Measurements from ENCODE around the gene COIL. TPM values are rescaled to one million over a fixed set of nuclear protein-coding genes. Genes with fewer than 3 reads are reported as not detected.

Gene COIL
- total and polyA plus RNA-seq, 2 of the 13 experiments (the other 11 are each of a cell fraction or from before 2014, with no cell fraction given), result 8.1 to 29.4 TPM

DNA sequence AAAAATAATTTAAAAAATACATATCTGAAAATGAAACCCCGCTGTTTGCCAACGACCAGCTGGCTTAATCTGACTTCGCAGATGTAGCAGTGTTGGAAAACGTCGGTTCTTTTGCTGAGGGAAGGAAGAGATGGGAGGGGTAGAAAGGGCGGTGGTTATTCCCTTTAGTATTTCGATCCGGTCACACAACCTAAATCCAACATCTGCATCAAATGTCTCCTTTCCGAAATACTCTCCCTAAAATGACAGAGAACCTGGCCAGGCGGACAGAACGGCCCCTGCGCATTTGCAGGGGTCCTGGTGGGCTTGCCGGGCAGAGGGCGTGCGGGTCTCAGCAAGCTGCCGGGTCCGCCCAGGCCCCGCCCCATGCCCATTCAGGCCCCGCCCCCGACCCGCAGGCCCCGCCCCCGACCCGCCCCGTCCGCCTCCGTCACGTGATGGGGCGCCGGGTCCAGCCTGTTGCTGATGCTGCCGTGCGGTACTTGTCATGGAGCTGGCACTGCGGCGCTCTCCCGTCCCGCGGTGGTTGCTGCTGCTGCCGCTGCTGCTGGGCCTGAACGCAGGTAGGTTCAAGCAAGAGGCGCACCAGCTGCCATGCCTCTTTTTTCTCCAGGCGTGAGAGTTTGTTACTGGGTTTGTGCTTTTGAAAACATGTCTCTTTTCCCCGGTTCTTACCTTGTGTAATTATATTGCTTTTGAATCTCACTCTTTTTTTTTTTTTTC is 17.0 kb upstream of the COIL start, which contains the start of gene SCPEP1:
TSS of gene SCPEP1 (plus strand) at position 459 of the 723 bp plus-strand sequence. CDS start at position 488, 29 bp downstream.
- Histone ChIP-seq H4K20me1 (ENCODE audit: insufficient read depth, low read length) (no peaks in the 10 kb centered on the region), H3K9me3 (ENCODE audit: low read length) (no peaks in the 10 kb centered on the region), H3K27ac (ENCODE audit: extremely low read length, insufficient read depth, low read length) (no peak within 1 kb of the TSS), H2AFZ (ENCODE audit: low read length) (peak within 1 kb of the TSS; percentile 92), H3K27me3 (ENCODE audit: control insufficient read depth in 1 of 2, insufficient read depth in 2 of 2, low read length in 2 of 2) (peaks cover 2 to 21% of the 10 kb centered on the region in 2 experiments; a peak in 4 of 5 replicates), H3K36me3 (replicated peaks in 1 of 2; ENCODE audit: control insufficient read depth in 1 of 2, insufficient read depth in 2 of 2, low read length in 2 of 2) (no peaks in the 10 kb centered on the region), H3K9ac (ENCODE audit: insufficient read depth, low read depth, low read length) (peak within 1 kb of the TSS; percentile 60), H3K4me1 (ENCODE audit: insufficient read depth, low read length) (peaks cover 23% of the 10 kb centered on the region), H3K79me2 (ENCODE audit: insufficient read depth, low read length) (no peaks in the 10 kb centered on the region), H3K4me2 (ENCODE audit: low read depth, low read length) (peak within 1 kb of the TSS; percentile 97), H3K4me3 (replicated peaks in 1 of 3; ENCODE audit: insufficient read depth in 1 of 3, low read depth in 2 of 3, low read length in 3 of 3) (peak within 1 kb of the TSS; percentile 51 to 81 (median 78))
- ChIA-PET POLR2A (interaction anchor here (0.6 to 1.8 kb wide), 8 partner anchors 9 to 144 kb away, joined by 3 to 7 read pairs (median 3); partner anchors contain the start of genes C17orf67, COIL and DGKE), CTCF (ENCODE audit: low intra/inter-chr PET ratio, low total read pairs) (no interaction called here)
- peak; percentile 97 for ATAC-seq
- no TSS peak for BruUV-seq (replicated peaks)
- intact Hi-C loops (cut with micrococcal nuclease; ENCODE audit: unreplicated experiment) (loop anchor here (5.0 kb wide), 1 partner anchor 109 kb away; the partner anchor contains the start of gene AKAP1), in situ Hi-C loops (cut with HindIII; ENCODE audit: extremely low pct_ligation_motif_present, low pct_unique_long_range_greater_than_20kb) (no loop called here)
- peak; percentile 79 for DNase-seq (ENCODE audit: low spot score)
- FAIRE-seq, result no peak
- 3% methylated on average over 31 of the region's 42 CpGs for WGBS (ENCODE audit: low lambda C conversion rate)
- no peak for TF ChIP-seq CEBPB (IDR thresholded peaks at IDR 0.05; ENCODE audit: borderline replicate concordance, low read depth, low read length)
- no peak for TF ChIP-seq ZNF772 (CRISPR knock-in tag; IDR thresholded peaks at IDR 0.05)
- TF ChIP-seq, protein P1, sequence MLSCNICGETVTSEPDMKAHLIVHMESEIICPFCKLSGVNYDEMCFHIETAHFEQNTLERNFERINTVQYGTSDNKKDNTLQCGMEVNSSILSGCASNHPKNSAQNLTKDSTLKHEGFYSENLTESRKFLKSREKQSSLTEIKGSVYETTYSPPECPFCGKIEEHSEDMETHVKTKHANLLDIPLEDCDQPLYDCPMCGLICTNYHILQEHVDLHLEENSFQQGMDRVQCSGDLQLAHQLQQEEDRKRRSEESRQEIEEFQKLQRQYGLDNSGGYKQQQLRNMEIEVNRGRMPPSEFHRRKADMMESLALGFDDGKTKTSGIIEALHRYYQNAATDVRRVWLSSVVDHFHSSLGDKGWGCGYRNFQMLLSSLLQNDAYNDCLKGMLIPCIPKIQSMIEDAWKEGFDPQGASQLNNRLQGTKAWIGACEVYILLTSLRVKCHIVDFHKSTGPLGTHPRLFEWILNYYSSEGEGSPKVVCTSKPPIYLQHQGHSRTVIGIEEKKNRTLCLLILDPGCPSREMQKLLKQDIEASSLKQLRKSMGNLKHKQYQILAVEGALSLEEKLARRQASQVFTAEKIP (CRISPR knock-in tag; IDR thresholded peaks at IDR 0.05; ENCODE audit: borderline replicate concordance), result no peak
- TF ChIP-seq ZSCAN12 (CRISPR knock-in tag; IDR thresholded peaks at IDR 0.05), result no peak
- TF ChIP-seq, protein P2, sequence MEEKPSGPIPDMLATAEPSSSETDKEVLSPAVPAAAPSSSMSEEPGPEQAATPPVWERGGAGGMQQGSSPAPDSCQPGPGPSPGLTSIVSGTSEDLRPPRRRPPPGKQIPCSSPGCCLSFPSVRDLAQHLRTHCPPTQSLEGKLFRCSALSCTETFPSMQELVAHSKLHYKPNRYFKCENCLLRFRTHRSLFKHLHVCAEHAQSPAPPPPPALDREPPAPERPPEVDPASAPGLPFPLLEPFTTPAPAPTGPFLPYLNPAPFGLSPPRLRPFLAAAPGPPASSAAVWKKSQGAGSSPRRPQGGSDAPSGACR (CRISPR knock-in tag; IDR thresholded peaks at IDR 0.05), result no peak
- no peak; the same call in 2 of the 3 replicates for TF ChIP-seq MXI1 (IDR thresholded peaks at IDR 0.05; ENCODE audit: borderline replicate concordance, low read depth, low read length)
- TF ChIP-seq MLLT10 (CRISPR knock-in tag; IDR thresholded peaks at IDR 0.05), result no peak
- no peak for TF ChIP-seq ZNF354B (CRISPR knock-in tag; IDR thresholded peaks at IDR 0.05)
- TF ChIP-seq, protein P3, sequence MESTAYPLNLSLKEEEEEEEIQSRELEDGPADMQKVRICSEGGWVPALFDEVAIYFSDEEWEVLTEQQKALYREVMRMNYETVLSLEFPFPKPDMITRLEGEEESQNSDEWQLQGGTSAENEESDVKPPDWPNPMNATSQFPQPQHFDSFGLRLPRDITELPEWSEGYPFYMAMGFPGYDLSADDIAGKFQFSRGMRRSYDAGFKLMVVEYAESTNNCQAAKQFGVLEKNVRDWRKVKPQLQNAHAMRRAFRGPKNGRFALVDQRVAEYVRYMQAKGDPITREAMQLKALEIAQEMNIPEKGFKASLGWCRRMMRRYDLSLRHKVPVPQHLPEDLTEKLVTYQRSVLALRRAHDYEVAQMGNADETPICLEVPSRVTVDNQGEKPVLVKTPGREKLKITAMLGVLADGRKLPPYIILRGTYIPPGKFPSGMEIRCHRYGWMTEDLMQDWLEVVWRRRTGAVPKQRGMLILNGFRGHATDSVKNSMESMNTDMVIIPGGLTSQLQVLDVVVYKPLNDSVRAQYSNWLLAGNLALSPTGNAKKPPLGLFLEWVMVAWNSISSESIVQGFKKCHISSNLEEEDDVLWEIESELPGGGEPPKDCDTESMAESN (CRISPR knock-in tag; conservative IDR thresholded peaks at IDR 0.05), result no peak
- no peak for TF ChIP-seq NR2C2 (CRISPR knock-in tag; IDR thresholded peaks at IDR 0.05; ENCODE audit: borderline replicate concordance)
- TF ChIP-seq TBP (CRISPR knock-in tag; IDR thresholded peaks at IDR 0.05), result no peak
- TF ChIP-seq ZNF160 (CRISPR knock-in tag; IDR thresholded peaks at IDR 0.05), result no peak
- no peak for TF ChIP-seq IRX3 (CRISPR knock-in tag; IDR thresholded peaks at IDR 0.05; ENCODE audit: borderline replicate concordance, low read depth)
- TF ChIP-seq, protein P4, sequence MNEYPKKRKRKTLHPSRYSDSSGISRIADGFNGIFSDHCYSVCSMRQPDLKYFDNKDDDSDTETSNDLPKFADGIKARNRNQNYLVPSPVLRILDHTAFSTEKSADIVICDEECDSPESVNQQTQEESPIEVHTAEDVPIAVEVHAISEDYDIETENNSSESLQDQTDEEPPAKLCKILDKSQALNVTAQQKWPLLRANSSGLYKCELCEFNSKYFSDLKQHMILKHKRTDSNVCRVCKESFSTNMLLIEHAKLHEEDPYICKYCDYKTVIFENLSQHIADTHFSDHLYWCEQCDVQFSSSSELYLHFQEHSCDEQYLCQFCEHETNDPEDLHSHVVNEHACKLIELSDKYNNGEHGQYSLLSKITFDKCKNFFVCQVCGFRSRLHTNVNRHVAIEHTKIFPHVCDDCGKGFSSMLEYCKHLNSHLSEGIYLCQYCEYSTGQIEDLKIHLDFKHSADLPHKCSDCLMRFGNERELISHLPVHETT (CRISPR knock-in tag; conservative IDR thresholded peaks at IDR 0.05), result no peak; the same call in 1 of the 2 replicates
- TF ChIP-seq CREM (IDR thresholded peaks at IDR 0.05), result no peak
- no peak for TF ChIP-seq CREM (CRISPR knock-in tag; IDR thresholded peaks at IDR 0.05)
- no peak for TF ChIP-seq KDM5B (CRISPR knock-in tag; IDR thresholded peaks at IDR 0.05; ENCODE audit: borderline replicate concordance)
